Parathyroid adenoma (tissue), 2 donors: ENCODE data around the gene ENPEP.
A peak's percentile ranks its signal among the peaks of the same experiment; 100 is the strongest.

Experiments
- H2AFZ ChIP-seq: fragments of 300-600 bp; sonication (generic); one replicate; pipeline ENCODE4 v1.7.0; 2017; ENCODE audit warnings: antibody characterized with exemption, mild to moderate bottlenecking
- H3K27ac ChIP-seq: fragments of 300-600 bp; sonication (generic); one replicate; pipeline ENCODE4 v1.7.0; 2017
- H3K27me3 ChIP-seq: fragments of 300-600 bp; sonication (generic); one replicate; pipeline ENCODE4 v1.7.0; 2017; ENCODE audit warnings: low read length; ENCODE audit not compliant: control insufficient read depth, insufficient read depth
- H3K36me3 ChIP-seq: fragments of 300-600 bp; sonication (generic); one replicate; pipeline ENCODE4 v1.7.0; 2017; ENCODE audit warnings: low read length; ENCODE audit not compliant: control insufficient read depth, insufficient read depth
- H3K4me1 ChIP-seq: fragments of 300-600 bp; sonication (generic); one replicate; pipeline ENCODE4 v1.7.0; 2017; ENCODE audit warnings: control low read depth
- H3K4me2 ChIP-seq: fragments of 300-600 bp; sonication (generic); one replicate; pipeline ENCODE4 v1.7.0; 2017; ENCODE audit warnings: low read length
- H3K4me3 ChIP-seq: fragments of 300-600 bp; sonication (generic); one replicate; pipeline ENCODE4 v1.7.0; 2017; ENCODE audit warnings: low read depth, low read length
- H3K79me2 ChIP-seq: fragments of 300-600 bp; sonication (generic); one replicate; pipeline ENCODE4 v1.7.0; 2017; ENCODE audit warnings: control low read depth
- H3K9ac ChIP-seq: fragments of 300-600 bp; sonication (generic); one replicate; pipeline ENCODE4 v1.7.0; 2017; ENCODE audit warnings: mild to moderate bottlenecking
- H3K9me3 ChIP-seq: fragments of 300-600 bp; sonication (generic); one replicate; pipeline ENCODE4 v1.7.0; 2017; ENCODE audit warnings: low read length; ENCODE audit not compliant: control insufficient read depth
- TF ChIP-seq, protein P1 (sequence below): fragments of 300-600 bp; sonication (generic); IDR thresholded peaks from one replicate; pipeline ENCODE4 v1.7.0; 2017; ENCODE audit warnings: antibody characterized with exemption, mild to moderate bottlenecking
- donor health status: primary hyperparathyroidism.

The ENPEP gene

DNA sequence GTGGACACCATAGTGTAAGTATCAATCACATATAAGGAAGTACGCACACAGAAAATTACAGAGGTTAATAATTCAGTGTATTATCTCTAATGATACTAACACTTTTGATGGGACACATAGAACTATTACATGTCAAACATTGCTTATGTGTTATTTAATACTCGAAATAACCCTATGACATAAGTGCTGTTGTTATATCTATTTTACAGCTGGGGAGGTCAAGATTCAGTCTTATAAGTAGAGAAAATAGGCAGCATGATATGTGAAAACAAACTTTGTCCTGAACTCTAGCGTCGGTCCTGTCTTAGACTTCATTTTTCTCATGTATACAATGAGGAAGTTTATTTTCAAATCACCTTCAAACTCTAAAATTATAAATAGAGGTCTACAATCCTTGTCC is 23.2 kb downstream of the ENPEP start:
- TF ChIP-seq, protein P1, sequence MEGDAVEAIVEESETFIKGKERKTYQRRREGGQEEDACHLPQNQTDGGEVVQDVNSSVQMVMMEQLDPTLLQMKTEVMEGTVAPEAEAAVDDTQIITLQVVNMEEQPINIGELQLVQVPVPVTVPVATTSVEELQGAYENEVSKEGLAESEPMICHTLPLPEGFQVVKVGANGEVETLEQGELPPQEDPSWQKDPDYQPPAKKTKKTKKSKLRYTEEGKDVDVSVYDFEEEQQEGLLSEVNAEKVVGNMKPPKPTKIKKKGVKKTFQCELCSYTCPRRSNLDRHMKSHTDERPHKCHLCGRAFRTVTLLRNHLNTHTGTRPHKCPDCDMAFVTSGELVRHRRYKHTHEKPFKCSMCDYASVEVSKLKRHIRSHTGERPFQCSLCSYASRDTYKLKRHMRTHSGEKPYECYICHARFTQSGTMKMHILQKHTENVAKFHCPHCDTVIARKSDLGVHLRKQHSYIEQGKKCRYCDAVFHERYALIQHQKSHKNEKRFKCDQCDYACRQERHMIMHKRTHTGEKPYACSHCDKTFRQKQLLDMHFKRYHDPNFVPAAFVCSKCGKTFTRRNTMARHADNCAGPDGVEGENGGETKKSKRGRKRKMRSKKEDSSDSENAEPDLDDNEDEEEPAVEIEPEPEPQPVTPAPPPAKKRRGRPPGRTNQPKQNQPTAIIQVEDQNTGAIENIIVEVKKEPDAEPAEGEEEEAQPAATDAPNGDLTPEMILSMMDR, result no peak
- no peak overlapping the region for H3K4me2 ChIP-seq
- H3K4me1 ChIP-seq, result no peaks in the 10 kb centered on the region
- no peaks in the 10 kb centered on the region for H3K27me3 ChIP-seq
- no peaks in the 10 kb centered on the region for H3K79me2 ChIP-seq
- no peaks in the 10 kb centered on the region for H3K9me3 ChIP-seq
- no peak overlapping the region for H3K9ac ChIP-seq
- H3K36me3 ChIP-seq, result no peaks in the 10 kb centered on the region
- H2AFZ ChIP-seq, result no peak overlapping the region
- no peak overlapping the region for H3K27ac ChIP-seq
- H3K4me3 ChIP-seq, result no peak overlapping the region

DNA sequence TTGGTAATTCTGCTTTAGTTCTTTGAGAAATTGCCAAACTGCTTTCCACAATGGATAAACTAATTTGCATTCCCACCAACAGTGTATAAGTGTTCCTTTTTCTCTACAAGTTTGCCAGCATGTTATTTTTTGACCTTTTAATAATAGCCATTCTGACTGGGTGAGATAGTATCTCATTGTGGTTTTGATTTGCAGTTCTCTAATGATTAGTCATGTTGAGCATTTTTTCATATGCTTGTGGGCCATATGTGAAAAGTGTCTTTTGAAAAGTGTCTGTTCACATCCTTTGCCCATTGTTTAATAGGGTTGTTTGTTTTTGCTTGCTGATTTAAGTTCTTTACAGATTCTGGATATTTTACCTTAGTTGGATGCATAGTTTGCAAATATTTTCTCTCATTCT is 25.9 kb downstream of the ENPEP start:
- Histone ChIP-seq H3K4me3 (no peak overlapping the region), H2AFZ (no peak overlapping the region), H3K9ac (no peak overlapping the region), H3K27me3 (no peaks in the 10 kb centered on the region), H3K36me3 (no peaks in the 10 kb centered on the region), H3K79me2 (no peaks in the 10 kb centered on the region), H3K4me2 (no peak overlapping the region), H3K4me1 (no peaks in the 10 kb centered on the region), H3K27ac (no peak overlapping the region), H3K9me3 (no peaks in the 10 kb centered on the region)
- TF ChIP-seq, protein P1, result no peak

DNA sequence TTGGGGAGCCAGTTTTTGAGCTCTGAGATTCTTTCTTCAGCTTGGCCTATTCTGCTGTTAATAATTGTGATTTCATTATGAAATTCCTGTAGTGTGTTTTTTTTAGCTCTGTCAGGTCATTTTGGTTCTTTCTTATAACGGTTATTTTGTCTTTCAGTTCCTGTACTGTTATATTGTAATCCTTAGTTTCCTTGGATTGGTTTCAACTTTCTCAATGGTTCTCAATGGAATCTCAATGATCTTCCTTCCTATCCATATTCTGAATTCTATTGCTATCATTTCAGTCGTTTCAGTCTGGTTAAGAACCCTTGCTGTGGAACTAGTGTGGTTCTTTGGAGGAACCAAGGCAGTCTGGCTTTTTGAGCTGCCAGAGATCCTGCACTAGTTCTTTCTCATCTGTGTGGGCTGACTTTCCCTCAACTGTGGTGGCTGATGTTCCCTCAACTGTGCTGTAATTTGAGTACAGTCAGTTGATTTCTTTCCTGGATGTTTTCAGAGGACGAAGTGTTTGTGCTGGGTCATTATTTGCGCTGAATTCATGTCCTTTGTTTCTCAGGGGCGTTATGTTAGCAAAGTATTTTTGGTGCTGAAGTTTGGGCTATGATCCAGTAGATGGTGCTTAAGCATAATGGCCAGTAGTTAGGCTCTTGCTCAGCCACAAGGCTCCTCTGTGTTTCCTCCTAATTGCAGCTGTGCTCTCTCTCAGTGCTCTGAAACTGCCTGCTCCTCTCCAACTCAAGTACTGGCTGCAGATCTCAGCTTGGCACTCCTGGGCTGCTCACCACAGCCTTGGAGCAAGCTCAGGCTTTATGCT is 27.5 kb downstream of the ENPEP start:
- H3K9ac ChIP-seq, result no peak overlapping the region
- no peaks in the 10 kb centered on the region for H3K79me2 ChIP-seq
- H2AFZ ChIP-seq, result peak overlapping the region; percentile 28
- no peaks in the 10 kb centered on the region for H3K36me3 ChIP-seq
- no peaks in the 10 kb centered on the region for H3K9me3 ChIP-seq
- peak overlapping the region; percentile 36 for H3K27ac ChIP-seq
- no peak overlapping the region for H3K4me3 ChIP-seq
- H3K4me1 ChIP-seq, result no peaks in the 10 kb centered on the region
- TF ChIP-seq, protein P1, result no peak
- H3K4me2 ChIP-seq, result no peak overlapping the region
- H3K27me3 ChIP-seq, result no peaks in the 10 kb centered on the region

DNA sequence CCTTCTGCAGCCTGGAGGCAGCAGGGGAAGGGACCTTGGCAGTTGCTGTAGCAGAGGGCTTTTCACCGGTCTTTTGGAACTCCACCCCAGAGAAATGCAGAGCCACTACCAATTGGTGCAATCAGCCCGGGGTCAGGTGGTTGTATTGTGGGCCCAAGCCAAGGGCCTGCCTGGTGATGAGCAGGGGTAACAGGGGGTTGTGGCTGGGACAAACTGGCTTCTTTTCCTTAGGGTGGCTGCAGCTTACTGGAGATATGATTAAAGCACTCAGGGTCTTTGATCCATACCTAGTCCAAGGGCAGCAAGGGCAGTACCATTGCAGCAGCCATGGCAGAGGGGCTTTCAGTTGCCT is 28.1 kb downstream of the ENPEP start:
- Histone ChIP-seq H2AFZ (no peak overlapping the region), H3K4me2 (no peak overlapping the region), H3K27ac (no peak overlapping the region), H3K36me3 (no peaks in the 10 kb centered on the region), H3K4me3 (no peak overlapping the region), H3K27me3 (no peaks in the 10 kb centered on the region), H3K4me1 (no peaks in the 10 kb centered on the region), H3K9ac (no peak overlapping the region), H3K9me3 (no peaks in the 10 kb centered on the region), H3K79me2 (no peaks in the 10 kb centered on the region)
- TF ChIP-seq, protein P1, result no peak

DNA sequence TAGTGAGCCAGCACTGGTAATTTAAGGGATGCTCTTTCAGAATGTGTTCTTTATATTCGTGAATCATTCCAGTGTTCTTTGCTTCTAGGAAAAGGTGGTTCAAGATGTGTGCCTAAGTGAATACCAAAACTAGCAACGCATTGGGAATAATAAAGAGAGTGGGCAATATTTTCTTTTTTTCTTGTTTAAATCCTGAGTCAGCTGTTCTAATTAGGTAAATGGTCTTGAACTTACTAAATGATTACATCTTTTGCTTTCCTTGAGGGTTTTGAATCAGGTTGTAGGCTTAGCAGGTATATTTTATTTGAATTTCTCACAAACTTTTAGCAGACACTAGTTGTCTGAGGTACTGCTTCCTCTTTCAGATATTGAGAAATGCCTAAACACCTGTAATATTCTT is 29.5 kb downstream of the ENPEP start:
- TF ChIP-seq, protein P1, result no peak
- Histone ChIP-seq H3K4me2 (no peak overlapping the region), H3K27ac (no peak overlapping the region), H3K9ac (no peak overlapping the region), H3K9me3 (no peaks in the 10 kb centered on the region), H3K4me1 (no peaks in the 10 kb centered on the region), H3K27me3 (no peaks in the 10 kb centered on the region), H3K36me3 (no peaks in the 10 kb centered on the region), H3K79me2 (no peaks in the 10 kb centered on the region), H2AFZ (no peak overlapping the region), H3K4me3 (no peak overlapping the region)
